Activated naive CD4-positive, alpha-beta T cell treated with anti-CD3 and anti-CD28 coated beads, Interleukin-2, amount 50 U/mL, for 72 hours (primary cell): ENCODE measurements around the gene ZNF8. TPM values are rescaled to one million over a fixed set of nuclear protein-coding genes. Genes with fewer than 3 reads are reported as not detected.
"Not testable (repeated sequence)": the region's sequence is repeated elsewhere in the genome, so short reads cannot be mapped to it uniquely, and the experiment has no call there.

Experiments
- ATAC-seq, 2 donors: fragments of 150-1000 bp; cut with Tn5 transposase; 2 replicates each; pipeline ENCODE4 v1.10.0; 2021; ENCODE audit warnings: mild to moderate bottlenecking in 2 of 2, moderate library complexity in 2 of 2
- DNase-seq, 2 donors: peaks; one replicate each; pipeline ENCODE4 v3.0.0; 2021 to 2022; ENCODE audit warnings: low spot score in 2 of 2
- H3K27ac Mint-ChIP-seq, 2 donors: one replicate each; pipeline ENCODE4 v1.8.0; 2022; ENCODE audit warnings: mild to moderate bottlenecking in 2 of 2, mixed read lengths in 2 of 2
- H3K36me3 Mint-ChIP-seq, 2 donors: one replicate each; pipeline ENCODE4 v1.8.0; 2022; ENCODE audit warnings: mixed read lengths in 2 of 2
- H3K9me3 Mint-ChIP-seq, 2 donors: one replicate each; pipeline ENCODE4 v1.8.0; 2022; ENCODE audit warnings: mixed read lengths in 2 of 2
- total RNA-seq, 2 donors: library from RNA; stranded (reverse); gene quantifications; one replicate each; pipeline ENCODE4 v1.2.3, GENCODE V29; 2022

The ZNF8 gene
- total RNA-seq, 2 donors from 2014 or later: 4.5 to 5.6 TPM

GRCh38 chr19:58346961-58347929 lies 68.5 kb downstream of the ZNF8 start:
- Mint-ChIP-seq H3K36me3 (peaks cover 20 to 24% of the 10 kb centered on the region in 2 donors), H3K9me3 (no peaks in the 10 kb centered on the region), H3K27ac (peak overlapping the region; percentile 84 to 94)
- peak; percentile 97 to 99 for ATAC-seq
- DNase-seq: peak; percentile 84 to 92

GRCh38 chr19:58348080-58348479 lies 69.3 kb downstream of the ZNF8 start:
- peaks cover 20 to 24% of the 10 kb centered on the region in 2 donors for H3K36me3 Mint-ChIP-seq
- not testable (repeated sequence) for DNase-seq, H3K9me3 Mint-ChIP-seq
- peak overlapping the region; percentile 84 to 94 for H3K27ac Mint-ChIP-seq
- peak in 1 of 2 donors; percentile 6 for ATAC-seq

GRCh38 chr19:58349590-58349989 lies 70.8 kb downstream of the ZNF8 start:
- ATAC-seq: no peak
- no peaks in the 10 kb centered on the region for H3K9me3 Mint-ChIP-seq
- H3K27ac Mint-ChIP-seq: peak overlapping the region in 1 of 2 donors; percentile 49
- DNase-seq: no peak
- H3K36me3 Mint-ChIP-seq: peaks cover 20 to 24% of the 10 kb centered on the region in 2 donors

GRCh38 chr19:58350001-58350861 lies 71.5 kb downstream of the ZNF8 start:
- peaks cover 20 to 24% of the 10 kb centered on the region in 2 donors for H3K36me3 Mint-ChIP-seq
- H3K27ac Mint-ChIP-seq: peak overlapping the region in 1 of 2 donors; percentile 49
- ATAC-seq: no peak
- no peak for DNase-seq
- H3K9me3 Mint-ChIP-seq: no peaks in the 10 kb centered on the region

GRCh38 chr19:58350871-58351557 lies 72.3 kb downstream of the ZNF8 start:
- ATAC-seq (no peak), DNase-seq (no peak)
- Mint-ChIP-seq H3K9me3 (no peaks in the 10 kb centered on the region), H3K36me3 (peaks cover 17 to 21% of the 10 kb centered on the region in 2 donors), H3K27ac (no peak overlapping the region)

GRCh38 chr19:58351558-58351878 lies 72.8 kb downstream of the ZNF8 start:
- Mint-ChIP-seq H3K27ac (no peak overlapping the region), H3K36me3 (peaks cover 16 to 23% of the 10 kb centered on the region in 2 donors), H3K9me3 (no peaks in the 10 kb centered on the region)
- ATAC-seq (no peak), DNase-seq (no peak)

- Mint-ChIP-seq H3K27ac (no peak overlapping the region), H3K9me3 (no peaks in the 10 kb centered on the region), H3K36me3 (peaks cover 16 to 23% of the 10 kb centered on the region in 2 donors)
- DNase-seq: no peak
- no peak for ATAC-seq
These were observed 73.4 kb downstream of the ZNF8 start for GRCh38 chr19:58351990-58352755.

Other genes starting within 250 kb of the ZNF8 start
- not detected for gene ZSCAN1, start 244.9 kb upstream of the ZNF8 start, total RNA-seq
- under 1 TPM; 0.58 to 0.82 TPM for gene ZNF135, start 219.7 kb upstream of the ZNF8 start, total RNA-seq
- 10 to 100 TPM; 22.8 to 25.6 TPM for gene ZSCAN18, start 180.7 kb upstream of the ZNF8 start, total RNA-seq
- gene ZNF329, start 128.2 kb upstream of the ZNF8 start, total RNA-seq: 1 to 10 TPM; 3.6 to 8.1 TPM
- 10 to 100 TPM; 19.8 to 34.1 TPM for gene ZNF274, start 95.9 kb upstream of the ZNF8 start, total RNA-seq
- 10 to 100 TPM; 34.0 to 51.9 TPM for gene ZNF544, start 50.0 kb upstream of the ZNF8 start, total RNA-seq
- 10 to 100 TPM; 30.3 to 37.8 TPM for gene ERVK3-1, start 26.4 kb downstream of the ZNF8 start, total RNA-seq
- 1 to 10 TPM; 3.1 to 4.3 TPM for gene ZSCAN22, start 48.0 kb downstream of the ZNF8 start, total RNA-seq
- 10 to 100 TPM; 12.9 to 14.9 TPM for gene A1BG, start 74.5 kb downstream of the ZNF8 start, total RNA-seq
- gene ZNF497, start 83.8 kb downstream of the ZNF8 start, total RNA-seq: 1 to 10 TPM in 1 of 2 donors, under 1 TPM in 1; 0.23 to 2.6 TPM
- gene ZNF837, start 102.1 kb downstream of the ZNF8 start, total RNA-seq: 1 to 10 TPM in 1 of 2 donors, under 1 TPM in 1; 0.48 to 2.1 TPM
- 1,000 to 10,000 TPM; 1,454 to 1,511 TPM for gene RPS5, start 108.3 kb downstream of the ZNF8 start, total RNA-seq
- gene RNF225, start 116.7 kb downstream of the ZNF8 start, total RNA-seq: under 1 TPM; 0.48 to 0.60 TPM
- gene ZNF584, start 129.7 kb downstream of the ZNF8 start, total RNA-seq: 10 to 100 TPM; 10.4 to 13.9 TPM
- 1 to 10 TPM; 3.1 to 3.4 TPM for gene ZNF132, start 161.2 kb downstream of the ZNF8 start, total RNA-seq
- 1 to 10 TPM; 5.7 to 7.9 TPM for gene ZNF324B, start 172.7 kb downstream of the ZNF8 start, total RNA-seq
- gene ZNF324, start 188.1 kb downstream of the ZNF8 start, total RNA-seq: 1 to 10 TPM; 6.4 to 7.7 TPM
- 1 to 10 TPM; 4.8 to 5.0 TPM for gene ZNF446, start 197.4 kb downstream of the ZNF8 start, total RNA-seq
- 10 to 100 TPM; 10.2 to 21.4 TPM for gene SLC27A5, start 233.0 kb downstream of the ZNF8 start, total RNA-seq
- gene ZBTB45, start 240.9 kb downstream of the ZNF8 start, total RNA-seq: 10 to 100 TPM in 1 of 2 donors, 1 to 10 TPM in 1; 7.9 to 12.2 TPM